Astrocyte of the spinal cord (primary cell): ENCODE results near the gene ETDC.
"Not testable (repeated sequence)": the region's sequence is repeated elsewhere in the genome, so short reads cannot be mapped to it uniquely, and the experiment has no call there.

Experiments
- DNase-seq: peaks from one replicate; pipeline ENCODE4 v3.0.0; 2011; ENCODE audit warnings: low read depth, low spot score
- H3K4me3 ChIP-seq: 2 replicates; pipeline ENCODE4 v1.5.1; 2011; ENCODE audit warnings: low read depth, mild to moderate bottlenecking, low read length, moderate library complexity
- CTCF ChIP-seq: IDR thresholded peaks from 2 replicates; pipeline ENCODE4 v1.5.1; 2012; ENCODE audit warnings: low read depth, mild to moderate bottlenecking, low read length, inconsistent platforms
- in situ Hi-C: cut with HindIII; loops from 2 replicates; pipeline ENCODE4 v1.10.0; 2017; ENCODE audit warnings: low sequenced_read_pairs

Gene ETDC

GRCh38 chrX:135309430-135309923 is at the start of gene ETDC:
Gene ETDC, plus strand, starts transcription at chrX:135309480. Its CDS starts 0 bp downstream, at chrX:135309480.
- no peak for DNase-seq
- in situ Hi-C loops, result no loop called here
- no peak within 1 kb of the TSS for H3K4me3 ChIP-seq
- no peak for TF ChIP-seq CTCF

GRCh38 chrX:135260976-135261375 is 48.3 kb upstream of the ETDC start:
- in situ Hi-C loops, H3K4me3 ChIP-seq, DNase-seq: not testable (repeated sequence)

- DNase-seq, in situ Hi-C loops, H3K4me3 ChIP-seq: not testable (repeated sequence)
Observed at GRCh38 chrX:135263376-135263775, 45.9 kb upstream of the ETDC start.

- no peak overlapping the region for H3K4me3 ChIP-seq
- in situ Hi-C loops, result no loop called here
- no peak for DNase-seq
- no peak for TF ChIP-seq CTCF
Observed at GRCh38 chrX:135264206-135264605, 45.1 kb upstream of the ETDC start.

GRCh38 chrX:135273162-135273561 is 36.1 kb upstream of the ETDC start:
- TF ChIP-seq CTCF, result no peak
- no peak overlapping the region for H3K4me3 ChIP-seq
- DNase-seq, result no peak
- in situ Hi-C loops, result no loop called here

GRCh38 chrX:135275973-135276372 is 33.3 kb upstream of the ETDC start:
- no peak for TF ChIP-seq CTCF
- DNase-seq, result no peak
- no peak overlapping the region for H3K4me3 ChIP-seq
- in situ Hi-C loops, result no loop called here

GRCh38 chrX:135287266-135287823 is 21.9 kb upstream of the ETDC start:
- TF ChIP-seq CTCF, result no peak
- in situ Hi-C loops, result no loop called here
- DNase-seq, result no peak
- H3K4me3 ChIP-seq, result no peak overlapping the region
